Endodermal cell (in vitro differentiated cells): ENCODE measurements around the gene AOC1. TPM values are rescaled to one million over a fixed set of nuclear protein-coding genes. Genes with fewer than 3 reads are reported as not detected.

Experiments used
- DNase-seq: peaks from one replicate; pipeline ENCODE4 v3.0.0-alpha.2; 2017
- H3K27ac ChIP-seq: 2 replicates; pipeline ENCODE4 v1.5.1; 2013; ENCODE audit warnings: mild to moderate bottlenecking, low read depth, low read length, moderate library complexity
- H3K27me3 ChIP-seq: 2 replicates; pipeline ENCODE4 v1.6.1; 2013; ENCODE audit warnings: mild to moderate bottlenecking, low read length, moderate library complexity; ENCODE audit not compliant: insufficient read depth, control insufficient read depth, poor library complexity, severe bottlenecking
- H3K36me3 ChIP-seq: 2 replicates; pipeline ENCODE4 v1.7.0; 2013; ENCODE audit warnings: mild to moderate bottlenecking, low read length, moderate library complexity; ENCODE audit not compliant: control insufficient read depth, insufficient read depth
- H3K4me1 ChIP-seq: one replicate; pipeline ENCODE4 v1.7.0; 2013; ENCODE audit warnings: low read length; ENCODE audit not compliant: control insufficient read depth, insufficient read depth
- H3K4me3 ChIP-seq: 2 replicates; pipeline ENCODE4 v1.5.1; 2013; ENCODE audit warnings: mild to moderate bottlenecking, low read length, moderate library complexity
- H3K9ac ChIP-seq: 2 replicates; pipeline ENCODE4 v1.6.1; 2013; ENCODE audit warnings: mild to moderate bottlenecking, low read length, moderate library complexity; ENCODE audit not compliant: poor library complexity, severe bottlenecking; ENCODE audit errors: extremely low read depth
- H3K9me3 ChIP-seq: 2 replicates; pipeline ENCODE4 v1.6.1; 2013; ENCODE audit warnings: mild to moderate bottlenecking, low read length, moderate library complexity; ENCODE audit not compliant: control insufficient read depth
- H3K27ac Mint-ChIP-seq: 2 replicates; pipeline ENCODE4 v1.8.0; 2020; ENCODE audit warnings: mixed read lengths
- H3K27me3 Mint-ChIP-seq: 2 replicates; pipeline ENCODE4 v1.8.0; 2021; ENCODE audit warnings: mild to moderate bottlenecking, mixed read lengths; ENCODE audit not compliant: insufficient read depth
- H3K36me3 Mint-ChIP-seq: 2 replicates; pipeline ENCODE4 v1.8.0; 2020; ENCODE audit warnings: low read depth, mixed read lengths
- H3K4me1 Mint-ChIP-seq: 2 replicates; pipeline ENCODE4 v1.8.0; 2020; ENCODE audit warnings: mixed read lengths
- H3K4me3 Mint-ChIP-seq: 2 replicates; pipeline ENCODE4 v1.8.0; 2020; ENCODE audit warnings: mild to moderate bottlenecking, moderate library complexity, mixed read lengths
- H3K9me3 Mint-ChIP-seq: 2 replicates; pipeline ENCODE4 v1.8.0; 2020; ENCODE audit warnings: mild to moderate bottlenecking, mixed read lengths
- WGBS, 2 experiments: methylation state at CpG; one replicate each; pipeline versions ENCODE4 v1.1.5 to v1.1.7; 2013; ENCODE audit warnings: missing lambda C conversion rate in 2 of 2, mixed read lengths in 1 of 2; ENCODE audit not compliant: insufficient coverage in 1 of 2, insufficient read length in 1 of 2; 5-methylcytosine and 5-hydroxymethylcytosine counted together
- total RNA-seq, 2 donors: library from RNA; stranded (reverse); fragmentation: NEBNext Ultra II Directional in 1 of 2; extraction: Animal tissue kit (Norgen Biotek cat#: 25700) in 1 of 2; gene quantifications; 2 replicates in 1 of 2; 3 replicates in 1 of 2; pipeline ENCODE4 v1.2.1, GENCODE V29; 2021
- TF ChIP-seq, protein P1 (sequence below): fragments of 200-600 bp; sonication (generic); conservative IDR thresholded peaks from 2 replicates; pipeline ENCODE4 v1.5.0; 2021; ENCODE audit warnings: antibody characterized with exemption, mild to moderate bottlenecking

AOC1 gene
- total RNA-seq, 2 donors from 2014 or later = not detected

DNA sequence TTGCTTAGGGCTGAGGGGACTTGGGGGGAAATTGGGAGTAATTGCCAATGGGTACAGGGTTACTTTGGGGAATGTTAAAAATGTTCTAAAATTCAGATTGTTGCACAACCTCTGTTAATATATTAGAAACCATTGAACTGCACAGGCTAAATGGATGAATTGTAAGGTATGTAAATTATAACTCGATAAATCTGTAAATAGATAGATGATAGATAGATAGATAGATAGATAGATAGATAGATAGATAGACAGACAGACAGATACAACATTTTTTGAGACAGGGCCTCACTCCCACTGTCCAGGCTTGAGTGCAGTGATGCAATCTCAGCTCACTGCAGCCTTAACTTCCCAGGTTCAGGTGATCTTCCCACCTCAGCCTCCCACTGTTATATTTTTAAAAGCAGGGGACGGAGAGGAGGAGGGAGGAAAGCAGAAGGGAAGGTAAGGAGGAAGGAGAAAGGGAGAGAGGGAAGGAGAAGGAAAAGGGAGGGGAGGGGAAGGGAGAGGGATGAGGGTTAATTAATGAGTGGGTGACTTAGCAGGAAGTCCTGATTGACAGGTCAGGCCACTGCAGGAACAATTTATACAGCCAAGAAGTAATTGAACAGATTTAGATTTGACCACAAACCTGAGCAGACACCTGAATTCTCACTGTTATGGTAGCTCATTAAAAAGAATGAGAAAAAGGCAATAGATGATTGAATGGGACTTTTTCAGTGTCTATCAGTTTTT lies 38.7 kb downstream of the AOC1 start:
- no peak overlapping the region for H3K27ac ChIP-seq
- 82 to 83% methylated on average over 1 to 2 of the region's 2 CpGs for WGBS, 2 experiments
- TF ChIP-seq, protein P1, sequence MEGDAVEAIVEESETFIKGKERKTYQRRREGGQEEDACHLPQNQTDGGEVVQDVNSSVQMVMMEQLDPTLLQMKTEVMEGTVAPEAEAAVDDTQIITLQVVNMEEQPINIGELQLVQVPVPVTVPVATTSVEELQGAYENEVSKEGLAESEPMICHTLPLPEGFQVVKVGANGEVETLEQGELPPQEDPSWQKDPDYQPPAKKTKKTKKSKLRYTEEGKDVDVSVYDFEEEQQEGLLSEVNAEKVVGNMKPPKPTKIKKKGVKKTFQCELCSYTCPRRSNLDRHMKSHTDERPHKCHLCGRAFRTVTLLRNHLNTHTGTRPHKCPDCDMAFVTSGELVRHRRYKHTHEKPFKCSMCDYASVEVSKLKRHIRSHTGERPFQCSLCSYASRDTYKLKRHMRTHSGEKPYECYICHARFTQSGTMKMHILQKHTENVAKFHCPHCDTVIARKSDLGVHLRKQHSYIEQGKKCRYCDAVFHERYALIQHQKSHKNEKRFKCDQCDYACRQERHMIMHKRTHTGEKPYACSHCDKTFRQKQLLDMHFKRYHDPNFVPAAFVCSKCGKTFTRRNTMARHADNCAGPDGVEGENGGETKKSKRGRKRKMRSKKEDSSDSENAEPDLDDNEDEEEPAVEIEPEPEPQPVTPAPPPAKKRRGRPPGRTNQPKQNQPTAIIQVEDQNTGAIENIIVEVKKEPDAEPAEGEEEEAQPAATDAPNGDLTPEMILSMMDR = no peak
- H3K36me3 ChIP-seq = no peaks in the 10 kb centered on the region
- Mint-ChIP-seq H3K27ac (no peak overlapping the region), H3K9me3 (peaks cover 26% of the 10 kb centered on the region), H3K27me3 (peaks cover 14% of the 10 kb centered on the region), H3K4me3 (no peak overlapping the region), H3K36me3 (no peaks in the 10 kb centered on the region), H3K4me1 (no peaks in the 10 kb centered on the region)
- DNase-seq = no peak
- H3K4me1 ChIP-seq = no peaks in the 10 kb centered on the region
- peaks cover 14% of the 10 kb centered on the region for H3K9me3 ChIP-seq
- H3K9ac ChIP-seq = no peak overlapping the region
- no peak overlapping the region for H3K4me3 ChIP-seq
- H3K27me3 ChIP-seq = no peaks in the 10 kb centered on the region

DNA sequence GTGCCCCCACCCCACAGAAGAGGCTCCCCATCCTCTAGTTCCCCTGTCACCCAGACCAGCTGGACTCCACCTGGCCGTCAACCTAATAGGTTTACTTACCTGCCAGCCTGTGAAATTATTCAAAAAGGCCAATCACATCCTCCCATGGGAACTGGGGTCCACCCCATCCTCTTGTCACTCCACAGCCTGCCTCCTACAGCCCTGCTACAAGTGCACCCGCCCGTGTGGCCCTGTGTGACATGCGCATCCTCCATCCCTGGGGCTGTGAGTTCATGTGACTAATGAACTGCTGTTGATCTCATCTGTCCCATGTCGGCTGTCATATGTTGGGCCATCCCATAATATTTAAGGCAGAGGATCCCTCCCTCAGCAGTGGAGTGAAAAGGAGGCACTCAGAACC lies 39.4 kb downstream of the AOC1 start:
- H3K27me3 Mint-ChIP-seq = peaks cover 17% of the 10 kb centered on the region
- no peaks in the 10 kb centered on the region for H3K36me3 Mint-ChIP-seq
- H3K4me3 ChIP-seq = no peak overlapping the region
- H3K4me1 Mint-ChIP-seq = no peaks in the 10 kb centered on the region
- H3K36me3 ChIP-seq = no peaks in the 10 kb centered on the region
- H3K4me3 Mint-ChIP-seq = no peak overlapping the region
- no peak overlapping the region for H3K27ac Mint-ChIP-seq
- peaks cover 24% of the 10 kb centered on the region for H3K9me3 Mint-ChIP-seq
- no peak for DNase-seq
- no peaks in the 10 kb centered on the region for H3K4me1 ChIP-seq
- H3K27ac ChIP-seq = no peak overlapping the region
- WGBS, 2 experiments = 90 to 94% methylated on average over 4 to 5 of the region's 5 CpGs
- no peak overlapping the region for H3K9ac ChIP-seq
- TF ChIP-seq, protein P1 = no peak
- peaks cover 14% of the 10 kb centered on the region for H3K9me3 ChIP-seq
- no peaks in the 10 kb centered on the region for H3K27me3 ChIP-seq

DNA sequence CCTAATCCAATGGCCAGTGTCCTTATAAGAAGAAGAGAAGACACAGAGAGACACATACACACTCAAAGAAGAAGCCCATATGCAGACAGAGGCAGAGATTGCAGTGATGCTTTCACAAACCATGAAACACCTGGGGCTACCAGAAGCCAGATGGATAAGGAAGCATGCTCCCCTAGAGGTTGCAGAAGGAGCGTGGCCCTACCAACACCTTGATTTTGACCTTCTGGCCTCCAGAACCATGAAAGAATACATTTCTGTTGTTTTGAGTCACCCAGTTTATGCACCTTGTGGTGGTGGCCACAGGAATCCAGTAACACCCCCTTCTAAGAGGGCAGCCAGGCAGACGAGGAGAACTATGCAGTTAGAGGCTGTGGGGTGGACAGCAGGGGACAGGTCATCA lies 43.5 kb downstream of the AOC1 start:
- H3K4me1 ChIP-seq = no peaks in the 10 kb centered on the region
- no peak overlapping the region for H3K27ac ChIP-seq
- H3K36me3 ChIP-seq = no peaks in the 10 kb centered on the region
- peaks cover 11% of the 10 kb centered on the region for H3K9me3 Mint-ChIP-seq
- DNase-seq = no peak
- H3K36me3 Mint-ChIP-seq = no peaks in the 10 kb centered on the region
- no peak overlapping the region for H3K9ac ChIP-seq
- WGBS, 2 experiments = 89 to 100% methylated on average over 2 of the region's 2 CpGs
- peaks cover 21% of the 10 kb centered on the region for H3K27me3 ChIP-seq
- TF ChIP-seq, protein P1 = no peak
- H3K4me3 Mint-ChIP-seq = no peak overlapping the region
- H3K27ac Mint-ChIP-seq = no peak overlapping the region
- H3K4me1 Mint-ChIP-seq = no peaks in the 10 kb centered on the region
- no peak overlapping the region for H3K4me3 ChIP-seq
- peaks cover 7% of the 10 kb centered on the region for H3K9me3 ChIP-seq
- peaks cover 41% of the 10 kb centered on the region for H3K27me3 Mint-ChIP-seq
